B cell (primary cell): ENCODE data around the gene GLIS2. TPM values are rescaled to one million over a fixed set of nuclear protein-coding genes. Genes with fewer than 3 reads are reported as not detected.

Source experiments
- ATAC-seq: fragments of 200-7000 bp; cut with Tn5 transposase; one replicate; pipeline ENCODE4 v1.10.0; 2021; ENCODE audit warnings: low read depth, mild to moderate bottlenecking, moderate number of reproducible peaks, moderate library complexity
- CTCF ChIA-PET: fragments of 350-600 bp; sonication (Branson Sonifier 250); formaldehyde crosslinking; loops from one replicate; lab custom pipeline; 2021; ENCODE audit warnings: antibody characterized with exemption, inconsistent platforms; lab: Charles Lee
- POLR2A ChIA-PET: fragments of 350-600 bp; sonication (Branson Sonifier 250); formaldehyde crosslinking; loops from one replicate; lab custom pipeline; 2021; ENCODE audit warnings: antibody characterized with exemption; lab: Charles Lee
- DNase-seq: peaks from one replicate; pipeline ENCODE4 v3.0.0; 2013
- H2AFZ ChIP-seq: 2 replicates; pipeline ENCODE4 v1.6.1; 2012; ENCODE audit warnings: mild to moderate bottlenecking, low read depth, low read length; ENCODE audit not compliant: insufficient read depth, poor library complexity, severe bottlenecking
- H3K27ac ChIP-seq, 2 donors: 1 replicate in 1 of 2; 2 replicates in 1 of 2; pipeline ENCODE4 v1.5.1; 2012 to 2013; ENCODE audit warnings: low read length in 2 of 2, mild to moderate bottlenecking in 2 of 2, moderate library complexity in 1 of 2
- H3K27me3 ChIP-seq, 4 experiments: fragments of 200-600 bp in 1 of 4; sonication (generic) in 1 of 4; replicated peaks in 1 of 4; 1 replicate in 2 of 4; 2 replicates in 2 of 4; pipeline versions ENCODE4 v1.6.1 to v1.7.0; 2013 to 2016; ENCODE audit warnings: low read length in 3 of 4, mild to moderate bottlenecking in 2 of 4, mixed read lengths in 1 of 4, moderate library complexity in 1 of 4; ENCODE audit not compliant: insufficient read depth in 4 of 4, control insufficient read depth in 3 of 4; ENCODE audit errors: control extremely low read depth in 1 of 4
- H3K36me3 ChIP-seq, 2 experiments: replicated peaks in 1 of 2; 1 replicate in 1 of 2; 2 replicates in 1 of 2; pipeline versions ENCODE4 v1.6.1 to v1.7.1; 2013; ENCODE audit warnings: low read length in 1 of 2; ENCODE audit not compliant: insufficient read depth in 2 of 2, control insufficient read depth in 1 of 2; ENCODE audit errors: control extremely low read depth in 1 of 2, extremely low read depth in 1 of 2
- H3K4me1 ChIP-seq, 2 donors: fragments of 200-600 bp in 1 of 2; sonication (generic) in 1 of 2; 1 replicate in 1 of 2; 2 replicates in 1 of 2; pipeline versions ENCODE4 v1.5.1 to v1.6.1; 2013 to 2017; ENCODE audit warnings: low read length in 2 of 2; ENCODE audit not compliant: control insufficient read depth in 2 of 2, insufficient read depth in 2 of 2
- H3K4me2 ChIP-seq: replicated peaks from 2 replicates; pipeline ENCODE3; 2012; ENCODE audit warnings: mild to moderate bottlenecking, low read depth, low read length; ENCODE audit not compliant: poor library complexity, severe bottlenecking
- H3K4me3 ChIP-seq, 5 experiments: fragments of 200-600 bp in 1 of 5; sonication (generic) in 1 of 5; 1 replicate in 3 of 5; 2 replicates in 2 of 5; pipeline versions ENCODE4 v1.5.1 to v1.7.0; 2011 to 2016; ENCODE audit warnings: low read length in 4 of 5, mild to moderate bottlenecking in 4 of 5, low read depth in 2 of 5, control low read depth in 1 of 5, moderate library complexity in 1 of 5; ENCODE audit not compliant: insufficient read depth in 1 of 5; ENCODE audit errors: control extremely low read depth in 1 of 5, extremely low read depth in 1 of 5
- H3K79me2 ChIP-seq: fragments of 200-600 bp; sonication (generic); one replicate; pipeline ENCODE4 v1.6.0; 2016; ENCODE audit warnings: low read length; ENCODE audit not compliant: control insufficient read depth, insufficient read depth
- H3K9ac ChIP-seq: fragments of 200-600 bp; sonication (generic); 2 replicates; pipeline ENCODE4 v1.6.1; 2017; ENCODE audit warnings: mild to moderate bottlenecking, low read length, moderate library complexity
- H3K9me3 ChIP-seq, 3 donors: one replicate each; pipeline versions ENCODE4 v1.6.1 to v1.7.1; 2013; ENCODE audit warnings: low read length in 2 of 3; ENCODE audit not compliant: control insufficient read depth in 2 of 3, insufficient read depth in 1 of 3; ENCODE audit errors: control extremely low read depth in 1 of 3
- H4K20me1 ChIP-seq: 2 replicates; pipeline ENCODE4 v1.6.0; 2012; ENCODE audit warnings: mild to moderate bottlenecking, low read length; ENCODE audit not compliant: insufficient read depth, control insufficient read depth, poor library complexity, severe bottlenecking
- H3K27ac Mint-ChIP-seq: one replicate; pipeline ENCODE4 v1.8.0; 2021; ENCODE audit warnings: mixed read lengths
- H3K27me3 Mint-ChIP-seq: one replicate; pipeline ENCODE4 v1.8.0; 2021; ENCODE audit warnings: mixed read lengths
- H3K4me1 Mint-ChIP-seq: one replicate; pipeline ENCODE4 v1.8.0; 2021; ENCODE audit warnings: mixed read lengths
- H3K4me3 Mint-ChIP-seq: one replicate; pipeline ENCODE4 v1.8.0; 2021; ENCODE audit warnings: mixed read lengths
- H3K9me3 Mint-ChIP-seq: one replicate; pipeline ENCODE4 v1.8.0; 2022; ENCODE audit warnings: mixed read lengths; ENCODE audit not compliant: insufficient read depth
- CTCF ChIP-seq: fragments of 200-600 bp; IDR thresholded peaks from one replicate; pipeline ENCODE4 v1.8.0; 2022; ENCODE audit warnings: antibody characterized with exemption, mild to moderate bottlenecking
- EZH2 ChIP-seq: IDR thresholded peaks from 2 replicates; pipeline ENCODE4 v1.6.1; 2012; ENCODE audit warnings: borderline replicate concordance, low read depth, mild to moderate bottlenecking, moderate library complexity, low read length; ENCODE audit not compliant: insufficient read depth, poor library complexity, severe bottlenecking
- WGBS: methylation state at CpG from one replicate; pipeline ENCODE4 v1.1.5; 2013; ENCODE audit warnings: missing lambda C conversion rate; ENCODE audit not compliant: insufficient coverage; 5-methylcytosine and 5-hydroxymethylcytosine counted together
- intact Hi-C: fragments of 100-400 bp; cut with micrococcal nuclease; formaldehyde crosslinking; loops from one replicate; pipeline ENCODE4 v1.10.0; 2022
- polyA plus RNA-seq: library from polyadenylated mRNA; depleted of rRNA; stranded (reverse); fragments of >200 nt; gene quantifications from 2 replicates; pipeline ENCODE4 v1.2.3, GENCODE V29; 2012
- total RNA-seq, 2 donors: library from RNA; stranded (reverse); fragments of 120-200 nt in 1 of 2; gene quantifications; 1 replicate in 1 of 2; 2 replicates in 1 of 2; pipeline versions ENCODE4 v1.2.3 to v1.2.4, GENCODE V29; 2013 to 2022

Gene GLIS2
- total and polyA plus RNA-seq, 2 donors (not counting 1 experiment from before 2014, with no cell fraction given): not detected

- Mint-ChIP-seq H3K27ac (no peak overlapping the region), H3K4me1 (peaks cover 2% of the 10 kb centered on the region), H3K9me3 (no peaks in the 10 kb centered on the region), H3K27me3 (no peaks in the 10 kb centered on the region), H3K4me3 (no peak overlapping the region)
- H3K9me3 ChIP-seq: no peaks in the 10 kb centered on the region
- no peaks in the 10 kb centered on the region for H3K4me1 ChIP-seq
- ATAC-seq: no peak
- ChIA-PET CTCF (interaction anchor here (1.0 kb wide), 1 partner anchor 15 kb away, joined by 3 read pairs; no protein-coding TSS in a partner anchor), POLR2A (interaction anchor here (0.7 kb wide), 1 partner anchor 24 kb away, joined by 3 read pairs; no protein-coding TSS in a partner anchor)
- no peak overlapping the region for H2AFZ ChIP-seq
- no peak overlapping the region for H3K4me3 ChIP-seq
- H3K36me3 ChIP-seq: peaks cover 0 to 42% of the 10 kb centered on the region in 2 experiments
- intact Hi-C loops: no loop called here
- no peak for TF ChIP-seq EZH2
- no peak for TF ChIP-seq CTCF
- peaks cover 95% of the 10 kb centered on the region for H4K20me1 ChIP-seq
- H3K4me2 ChIP-seq: no peak overlapping the region
- peaks cover 24% of the 10 kb centered on the region for H3K79me2 ChIP-seq
- no peak overlapping the region for H3K27ac ChIP-seq
- DNase-seq: no peak
- WGBS: 97% methylated on average over 20 of the region's 26 CpGs
- no peak overlapping the region for H3K9ac ChIP-seq
- H3K27me3 ChIP-seq: no peaks in the 10 kb centered on the region
These were observed 64.5 kb downstream of the GLIS2 start for GRCh38 chr16:4380119-4381063.
